GM12874 (cell line): ENCODE results near the gene FIS1.

Experiments
- TF ChIP-seq, protein P1 (sequence below): IDR thresholded peaks from 2 replicates; pipeline ENCODE4 v1.5.1; 2011; ENCODE audit warnings: low read depth, mild to moderate bottlenecking, control low read depth, low read length, moderate library complexity; ENCODE audit not compliant: insufficient read depth

The FIS1 gene

DNA sequence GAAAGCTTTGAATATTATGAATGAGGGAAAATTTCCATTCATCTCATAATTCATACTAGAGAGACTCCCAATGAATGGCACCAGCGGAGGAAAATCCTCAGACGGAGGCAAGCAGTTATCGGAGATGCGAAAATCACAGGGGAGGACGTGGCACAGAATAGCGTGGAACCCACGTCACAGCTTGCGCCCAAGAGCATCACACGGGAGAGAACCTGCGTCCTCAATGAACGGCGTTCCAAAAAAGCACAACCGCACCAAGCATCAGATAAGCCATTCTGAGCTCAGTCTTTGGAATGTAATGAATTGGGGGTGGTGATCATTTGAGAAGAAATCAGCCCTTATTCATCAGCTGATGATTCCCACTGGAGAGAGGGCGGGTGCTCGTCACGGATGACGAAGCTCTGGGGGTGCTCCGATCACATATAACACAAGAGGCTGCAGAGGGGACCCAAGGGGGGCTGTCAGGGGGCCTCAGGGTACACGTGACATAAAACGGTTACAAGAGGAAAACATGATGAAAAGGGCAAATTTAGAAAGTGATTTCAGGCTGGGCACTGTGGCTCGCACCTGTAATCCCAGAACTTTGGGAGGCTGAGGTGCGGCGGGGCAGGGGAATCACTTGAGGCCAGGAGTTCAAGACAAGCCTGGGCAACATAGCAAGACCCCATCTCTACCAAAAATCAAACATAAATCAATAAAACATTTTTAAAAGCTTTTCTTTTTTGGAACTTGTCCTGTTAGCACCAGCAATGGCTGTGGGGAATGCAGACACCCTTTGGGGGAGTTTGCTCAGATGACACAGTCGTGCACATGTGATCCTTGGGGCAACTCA is 33.8 kb upstream of the FIS1 start:
- TF ChIP-seq, protein P1, sequence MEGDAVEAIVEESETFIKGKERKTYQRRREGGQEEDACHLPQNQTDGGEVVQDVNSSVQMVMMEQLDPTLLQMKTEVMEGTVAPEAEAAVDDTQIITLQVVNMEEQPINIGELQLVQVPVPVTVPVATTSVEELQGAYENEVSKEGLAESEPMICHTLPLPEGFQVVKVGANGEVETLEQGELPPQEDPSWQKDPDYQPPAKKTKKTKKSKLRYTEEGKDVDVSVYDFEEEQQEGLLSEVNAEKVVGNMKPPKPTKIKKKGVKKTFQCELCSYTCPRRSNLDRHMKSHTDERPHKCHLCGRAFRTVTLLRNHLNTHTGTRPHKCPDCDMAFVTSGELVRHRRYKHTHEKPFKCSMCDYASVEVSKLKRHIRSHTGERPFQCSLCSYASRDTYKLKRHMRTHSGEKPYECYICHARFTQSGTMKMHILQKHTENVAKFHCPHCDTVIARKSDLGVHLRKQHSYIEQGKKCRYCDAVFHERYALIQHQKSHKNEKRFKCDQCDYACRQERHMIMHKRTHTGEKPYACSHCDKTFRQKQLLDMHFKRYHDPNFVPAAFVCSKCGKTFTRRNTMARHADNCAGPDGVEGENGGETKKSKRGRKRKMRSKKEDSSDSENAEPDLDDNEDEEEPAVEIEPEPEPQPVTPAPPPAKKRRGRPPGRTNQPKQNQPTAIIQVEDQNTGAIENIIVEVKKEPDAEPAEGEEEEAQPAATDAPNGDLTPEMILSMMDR = no peak

DNA sequence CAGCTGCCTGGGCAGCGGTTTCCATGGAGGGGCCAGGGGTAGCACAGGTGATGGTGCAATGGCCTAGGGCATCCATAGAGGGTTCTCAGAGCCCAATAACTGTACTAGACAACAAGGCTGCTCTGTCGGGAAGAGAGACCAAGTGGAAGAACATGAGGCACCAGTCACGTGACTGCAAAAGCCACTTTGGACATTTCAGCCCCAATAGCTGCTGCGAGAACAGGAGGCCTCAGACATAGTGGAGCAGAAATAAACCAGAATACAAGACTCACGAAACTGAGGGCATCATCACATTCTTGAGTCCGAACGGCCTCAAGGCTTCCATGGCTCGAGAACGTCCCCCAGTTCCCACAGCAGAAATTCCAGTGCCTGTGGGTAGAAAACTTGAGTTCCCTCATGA is 32.3 kb upstream of the FIS1 start:
- TF ChIP-seq, protein P1 = no peak

DNA sequence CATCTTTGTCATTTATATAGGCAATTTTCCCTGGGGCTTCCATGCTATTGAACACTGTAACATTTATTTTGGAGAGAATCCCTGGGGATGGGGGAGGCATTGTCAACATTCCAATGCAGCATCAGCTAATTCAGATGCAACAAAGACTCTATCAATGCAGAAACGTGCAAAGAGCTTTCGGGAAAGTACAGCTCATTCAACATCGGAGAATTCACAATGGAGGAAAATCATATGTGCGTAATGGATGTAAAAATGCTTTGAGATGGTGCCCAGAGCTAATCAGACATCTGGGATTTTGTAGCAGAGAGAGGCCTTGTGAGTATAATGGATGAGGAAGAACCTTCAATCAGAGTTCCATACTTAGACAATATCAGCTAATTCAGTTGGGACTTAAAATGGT is 28.3 kb upstream of the FIS1 start:
- TF ChIP-seq, protein P1 = no peak

DNA sequence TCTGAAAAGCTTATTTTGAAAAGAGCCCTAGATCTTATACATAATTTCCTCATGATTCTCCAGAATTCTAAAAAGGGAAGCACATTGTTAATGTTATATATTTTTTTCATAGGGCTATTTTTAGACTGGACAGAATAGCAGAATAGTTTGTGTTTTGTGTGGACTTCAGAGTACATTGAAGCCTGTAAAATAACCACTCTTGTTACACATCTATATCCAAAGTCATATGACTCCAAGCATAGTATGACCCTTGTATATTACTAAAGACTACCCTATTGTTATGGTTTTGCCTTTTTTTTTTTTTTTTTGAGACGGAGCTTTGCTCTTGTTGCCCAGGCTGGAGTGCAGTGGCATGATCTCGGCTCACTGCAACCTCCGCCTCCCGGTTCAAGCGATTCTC is 26.1 kb upstream of the FIS1 start:
- TF ChIP-seq, protein P1 = no peak

DNA sequence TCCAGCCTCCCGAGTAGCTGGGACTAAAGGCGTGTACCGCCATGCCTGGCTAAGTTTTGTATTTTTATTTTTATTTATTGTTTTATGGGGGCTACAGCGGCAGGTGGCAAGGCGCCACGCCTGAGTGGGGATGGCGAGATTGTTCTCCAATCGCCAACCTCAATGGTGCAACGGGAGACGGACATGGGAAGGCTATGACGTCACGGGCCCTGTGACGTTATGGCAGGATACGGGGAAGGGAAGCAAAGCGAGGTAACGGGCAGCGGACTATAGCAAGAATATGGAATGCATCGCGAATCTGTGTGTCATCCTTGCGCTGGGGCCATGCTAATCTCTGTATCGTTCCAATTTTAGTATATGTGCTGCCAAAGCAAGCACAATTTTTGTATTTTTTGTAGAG is 24.8 kb upstream of the FIS1 start:
- TF ChIP-seq, protein P1 = no peak

DNA sequence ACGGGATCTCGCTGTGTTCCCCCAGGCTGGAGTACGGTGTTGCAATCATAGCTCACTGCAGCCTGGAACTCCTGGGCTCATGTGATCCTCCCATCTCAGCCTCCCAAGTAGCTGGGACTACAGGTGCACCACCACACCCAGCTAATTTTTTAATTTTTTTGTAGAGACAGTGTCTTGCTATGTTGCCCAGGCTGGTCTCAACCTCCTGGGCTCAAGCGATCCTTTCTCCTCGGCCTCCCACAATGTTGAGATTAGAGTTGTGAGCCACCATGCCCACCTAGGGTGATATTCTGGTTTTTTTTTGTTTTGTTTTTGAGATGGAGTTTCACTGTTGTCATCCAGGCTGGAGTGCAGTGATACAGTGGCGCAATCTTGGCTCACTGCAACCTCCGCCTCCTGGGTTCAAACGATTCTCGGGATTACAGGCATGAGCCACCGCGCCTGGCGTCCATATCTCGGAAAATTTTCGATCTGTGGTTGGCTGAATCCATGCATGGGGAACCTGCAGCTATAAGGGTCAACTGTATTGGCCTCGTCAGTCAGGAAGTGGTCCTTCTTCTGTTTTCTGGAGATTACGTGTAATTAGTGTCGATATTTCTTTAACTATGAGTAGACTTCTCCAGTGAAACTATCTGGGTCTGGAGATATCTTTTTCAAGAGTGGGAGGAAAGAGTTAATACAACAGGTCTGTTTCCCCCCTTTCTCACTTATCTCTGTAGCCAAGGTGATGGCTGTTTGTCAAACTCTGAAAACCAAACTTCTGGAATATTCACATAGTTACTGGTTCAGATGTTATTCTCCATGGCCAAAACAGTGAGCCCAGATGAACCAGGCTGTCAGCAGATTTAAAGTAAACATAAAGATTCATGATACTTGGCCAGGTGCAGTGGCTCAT is 21.0 kb upstream of the FIS1 start:
- TF ChIP-seq, protein P1 = no peak

DNA sequence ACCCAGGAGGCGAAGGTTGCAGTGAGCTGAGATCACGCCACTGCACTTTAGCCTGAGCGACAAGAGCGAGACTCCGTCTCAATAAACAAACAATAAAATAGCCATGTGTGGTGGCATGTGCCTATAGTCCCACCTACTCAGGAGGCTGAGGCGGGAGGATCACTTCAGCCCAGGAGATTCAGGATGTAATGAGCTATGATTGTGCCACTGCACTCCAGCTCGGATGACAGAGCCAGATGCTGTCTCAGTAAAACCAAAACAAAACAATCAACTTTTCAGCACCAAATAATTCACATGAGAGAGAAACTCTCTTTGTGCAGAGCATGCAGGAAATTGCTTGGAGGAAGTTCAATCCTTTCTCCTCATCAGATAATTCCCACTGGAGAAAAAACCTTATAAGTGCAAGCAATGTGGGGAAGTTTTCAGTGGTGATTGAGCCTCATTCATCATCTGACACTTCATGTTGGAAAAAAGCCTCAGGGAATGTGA is 13.4 kb upstream of the FIS1 start:
- TF ChIP-seq, protein P1 = no peak
